Activated T-cell treated with anti-CD3 and anti-CD28 coated beads for 1 hour (primary cell): ENCODE measurements around the gene C19orf81.

Experiments
- DNase-seq: peaks from one replicate; pipeline ENCODE4 v3.0.0-alpha.2; 2020; ENCODE audit warnings: low read depth

C19orf81 gene

GRCh38 chr19:50686310-50687032, 37.2 kb downstream of the C19orf81 start:
- no peak for DNase-seq

- DNase-seq = no peak
Observed at GRCh38 chr19:50688766-50689165, 39.5 kb downstream of the C19orf81 start.

- no peak for DNase-seq
Observed at GRCh38 chr19:50690439-50690838, 41.2 kb downstream of the C19orf81 start.

GRCh38 chr19:50693064-50693975, 44.1 kb downstream of the C19orf81 start:
- DNase-seq = no peak

- no peak for DNase-seq
Observed at GRCh38 chr19:50694815-50695145, 45.5 kb downstream of the C19orf81 start.

GRCh38 chr19:50695251-50696093, 46.2 kb downstream of the C19orf81 start:
- DNase-seq = no peak

- DNase-seq = no peak
Observed at GRCh38 chr19:50696094-50696483, 46.8 kb downstream of the C19orf81 start.

- DNase-seq = no peak
Observed at GRCh38 chr19:50697414-50698124, 48.3 kb downstream of the C19orf81 start.

GRCh38 chr19:50701367-50701985, 52.2 kb downstream of the C19orf81 start:
- DNase-seq = no peak

- DNase-seq = no peak
Observed at GRCh38 chr19:50702158-50702870, 53.1 kb downstream of the C19orf81 start.

- DNase-seq = no peak
Observed at GRCh38 chr19:50702871-50703829, 53.9 kb downstream of the C19orf81 start.

- DNase-seq = no peak
Observed at GRCh38 chr19:50703915-50704796, 54.9 kb downstream of the C19orf81 start.

GRCh38 chr19:50705422-50706019, 56.3 kb downstream of the C19orf81 start:
- DNase-seq = no peak

- no peak for DNase-seq
Observed at GRCh38 chr19:50706387-50706786, 57.1 kb downstream of the C19orf81 start.

GRCh38 chr19:50708179-50708879, 59.1 kb downstream of the C19orf81 start:
- no peak for DNase-seq
